Pancreas (tissue), 10 donors: ENCODE results near the gene NXPH1. TPM values are rescaled to one million over a fixed set of nuclear protein-coding genes. Genes with fewer than 3 reads are reported as not detected.

Source experiments
- ATAC-seq, 4 donors: fragments of 200-7000 bp; cut with Tn5 transposase; one replicate each; pipeline versions ENCODE4 v1.8.0 to v1.9.1; 2020; ENCODE audit warnings: mild to moderate bottlenecking in 4 of 4, moderate library complexity in 4 of 4
- DNase-seq, 6 donors: peaks; one replicate each; pipeline ENCODE4 v3.0.0-alpha.2; 2020
- FAIRE-seq: peaks from 2 replicates; lab custom pipeline; 2012; peaks lifted over from hg19 to GRCh38; lab: Jason Lieb, UNC
- H3K27ac ChIP-seq, 4 donors: fragments of 200-600 bp; sonication (generic); 1 replicate in 3 of 4; 2 replicates in 1 of 4; pipeline versions ENCODE4 v1.5.0 to v1.8.0; 2020
- H3K27me3 ChIP-seq, 4 donors: fragments of 200-600 bp; one replicate each; pipeline ENCODE4 v1.8.0; 2021
- H3K36me3 ChIP-seq, 3 donors: fragments of 200-600 bp; sonication (generic) in 1 of 3; one replicate each; pipeline versions ENCODE4 v1.5.0 to v1.8.0; 2020 to 2021
- H3K4me1 ChIP-seq, 3 donors: fragments of 200-600 bp; one replicate each; pipeline ENCODE4 v1.8.0; 2021
- H3K4me3 ChIP-seq, 4 donors: fragments of 200-600 bp; sonication (generic) in 2 of 4; one replicate each; pipeline versions ENCODE4 v1.5.0 to v1.8.0; 2020 to 2021
- H3K9me3 ChIP-seq, 4 donors: fragments of 200-600 bp; one replicate each; pipeline ENCODE4 v1.8.0; 2021
- WGBS, 2 donors: extraction: QIAGEN DNeasy Blood & Tissue Kit; methylation state at CpG; one replicate each; pipeline ENCODE4 v1.1.7; 2013; 5-methylcytosine and 5-hydroxymethylcytosine counted together
- intact Hi-C, 3 donors: fragments of 100-400 bp; cut with DNase I; formaldehyde crosslinking; loops; one replicate each; pipeline versions ENCODE4 v1.11.1 to v1.14.2; 2022
- polyA plus RNA-seq, 2 donors: library from polyadenylated mRNA; stranded (reverse); fragments of 200-250 nt; gene quantifications; one replicate each; pipeline ENCODE4 v1.2.3, GENCODE V29; 2013
- total RNA-seq, 6 donors: library from RNA; stranded (reverse); fragmentation: NEBNext Ultra II Directional in 4 of 6; extraction: Animal tissue kit (Norgen Biotek cat#: 25700) in 4 of 6; gene quantifications; one replicate each; pipeline versions ENCODE4 v1.2.1 to v1.2.4, GENCODE V29; 2021 to 2023
- TF ChIP-seq, protein P1 (sequence below), 4 donors: fragments of 200-600 bp; sonication (generic) in 3 of 4; IDR thresholded peaks; one replicate each; pipeline versions ENCODE4 v1.5.0 to v1.8.0; 2021; ENCODE audit warnings: antibody characterized with exemption in 4 of 4
- donor health status: healthy with polysubstance abuse.
- donor health status: DM: no; HTN: no; CAD: no; lungs with moderate emphysema.
- donor health status: DM: no; HTN: no; CAD: no.
- donor health status: control.
- donor health status: control.
- donor health status: Bipolar disorder and iron deficiency.
- donor health status: DM: yes; HTN: yes; CAD: no.
- donor health status: DM: no; HTN: no; CAD: no.
- donor health status: DM: no; HTN: no; CAD: no.
- donor health status: DM: yes; HTN: yes; CAD: no.

NXPH1 gene
- total and polyA plus RNA-seq, 8 donors = not detected

- Histone ChIP-seq H3K4me3 (no peak overlapping the region), H3K27ac (no peak overlapping the region), H3K36me3 (no peaks in the 10 kb centered on the region), H3K9me3 (no peaks in the 10 kb centered on the region), H3K27me3 (no peaks in the 10 kb centered on the region), H3K4me1 (no peaks in the 10 kb centered on the region)
- DNase-seq (no peak), ATAC-seq (no peak), FAIRE-seq (no peak)
- WGBS, 2 donors = 35 to 48% methylated on average over 1 of the region's 1 CpG
- intact Hi-C loops = no loop called here
- TF ChIP-seq, protein P1, sequence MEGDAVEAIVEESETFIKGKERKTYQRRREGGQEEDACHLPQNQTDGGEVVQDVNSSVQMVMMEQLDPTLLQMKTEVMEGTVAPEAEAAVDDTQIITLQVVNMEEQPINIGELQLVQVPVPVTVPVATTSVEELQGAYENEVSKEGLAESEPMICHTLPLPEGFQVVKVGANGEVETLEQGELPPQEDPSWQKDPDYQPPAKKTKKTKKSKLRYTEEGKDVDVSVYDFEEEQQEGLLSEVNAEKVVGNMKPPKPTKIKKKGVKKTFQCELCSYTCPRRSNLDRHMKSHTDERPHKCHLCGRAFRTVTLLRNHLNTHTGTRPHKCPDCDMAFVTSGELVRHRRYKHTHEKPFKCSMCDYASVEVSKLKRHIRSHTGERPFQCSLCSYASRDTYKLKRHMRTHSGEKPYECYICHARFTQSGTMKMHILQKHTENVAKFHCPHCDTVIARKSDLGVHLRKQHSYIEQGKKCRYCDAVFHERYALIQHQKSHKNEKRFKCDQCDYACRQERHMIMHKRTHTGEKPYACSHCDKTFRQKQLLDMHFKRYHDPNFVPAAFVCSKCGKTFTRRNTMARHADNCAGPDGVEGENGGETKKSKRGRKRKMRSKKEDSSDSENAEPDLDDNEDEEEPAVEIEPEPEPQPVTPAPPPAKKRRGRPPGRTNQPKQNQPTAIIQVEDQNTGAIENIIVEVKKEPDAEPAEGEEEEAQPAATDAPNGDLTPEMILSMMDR (IDR thresholded peaks at IDR 0.05) = no peak
These were observed 328.3 kb downstream of the NXPH1 start for GRCh38 chr7:8761731-8762130.

GRCh38 chr7:8762803-8763202, 329.4 kb downstream of the NXPH1 start:
- no peak overlapping the region for H3K27ac ChIP-seq
- no peak overlapping the region for H3K4me3 ChIP-seq
- DNase-seq (no peak), FAIRE-seq (no peak), ATAC-seq (no peak)
- TF ChIP-seq, protein P1 (IDR thresholded peaks at IDR 0.05) = no peak
- H3K36me3 ChIP-seq = no peaks in the 10 kb centered on the region
- H3K27me3 ChIP-seq = no peaks in the 10 kb centered on the region
- 41 to 55% methylated on average over 9 of the region's 9 CpGs for WGBS, 2 donors
- intact Hi-C loops = no loop called here
- no peaks in the 10 kb centered on the region for H3K9me3 ChIP-seq
- H3K4me1 ChIP-seq = no peaks in the 10 kb centered on the region

DNA sequence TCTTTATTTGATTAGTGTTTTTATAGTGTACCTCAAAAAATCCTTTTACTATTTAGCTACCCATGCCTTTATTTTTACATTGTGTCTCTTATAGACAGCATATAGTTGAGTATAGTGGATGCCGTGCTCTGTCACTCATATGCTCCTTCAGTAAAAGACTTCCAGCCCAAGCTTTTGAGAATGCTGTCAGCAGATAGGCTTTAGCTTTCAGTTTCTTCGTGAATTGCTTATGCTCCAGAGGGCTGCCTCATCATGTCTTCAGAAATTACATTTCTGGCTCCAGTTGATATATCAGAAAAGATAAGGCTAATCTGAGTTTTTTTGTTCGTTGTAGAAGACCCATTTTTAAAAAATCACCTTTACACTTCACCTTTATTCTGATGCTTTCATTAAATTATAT, 332.0 kb downstream of the NXPH1 start:
- Histone ChIP-seq H3K9me3 (no peaks in the 10 kb centered on the region), H3K27me3 (no peaks in the 10 kb centered on the region), H3K4me1 (no peaks in the 10 kb centered on the region), H3K27ac (no peak overlapping the region), H3K4me3 (no peak overlapping the region), H3K36me3 (no peaks in the 10 kb centered on the region)
- DNase-seq = no peak
- TF ChIP-seq, protein P1 (IDR thresholded peaks at IDR 0.05) = no peak
- 48 to 66% methylated on average over 3 of the region's 3 CpGs for WGBS, 2 donors
- no peak for FAIRE-seq
- intact Hi-C loops = no loop called here
- ATAC-seq = no peak

- ATAC-seq (no peak), DNase-seq (no peak), FAIRE-seq (no peak)
- Histone ChIP-seq H3K36me3 (no peaks in the 10 kb centered on the region), H3K27ac (no peak overlapping the region), H3K27me3 (no peaks in the 10 kb centered on the region), H3K9me3 (peaks cover 0 to 4% (median 0%) of the 10 kb centered on the region in 4 donors), H3K4me3 (no peak overlapping the region), H3K4me1 (no peaks in the 10 kb centered on the region)
- TF ChIP-seq, protein P1 (IDR thresholded peaks at IDR 0.05) = no peak
- intact Hi-C loops = no loop called here
These were observed 340.1 kb downstream of the NXPH1 start for GRCh38 chr7:8773518-8773917.

DNA sequence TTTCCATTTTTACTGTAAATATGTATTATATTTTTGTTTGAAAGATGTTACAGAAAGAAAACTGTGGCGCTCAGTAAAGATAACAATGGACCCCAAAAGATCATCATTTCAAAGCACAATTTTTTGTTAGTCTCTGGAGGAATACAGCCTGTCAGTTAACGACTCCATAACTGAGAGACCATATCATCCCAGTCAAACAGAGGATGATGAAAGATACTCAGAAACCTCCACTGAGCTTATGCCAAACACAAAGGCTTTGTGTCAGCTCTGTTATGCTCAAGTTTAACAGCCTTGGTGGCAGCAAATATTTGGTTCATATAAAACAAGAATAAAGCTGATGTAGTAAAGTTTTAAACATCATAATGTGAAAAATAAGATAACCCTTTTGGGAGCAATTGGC, 345.1 kb downstream of the NXPH1 start:
- FAIRE-seq = no peak
- H3K9me3 ChIP-seq = peaks cover 0 to 4% (median 0%) of the 10 kb centered on the region in 4 donors

More for the DNA sequence above, 345.1 kb downstream of the NXPH1 start:
- Histone ChIP-seq H3K27ac (no peak overlapping the region), H3K4me1 (no peaks in the 10 kb centered on the region), H3K4me3 (no peak overlapping the region), H3K36me3 (no peaks in the 10 kb centered on the region), H3K27me3 (no peaks in the 10 kb centered on the region)
- no peak for DNase-seq
- TF ChIP-seq, protein P1 (IDR thresholded peaks at IDR 0.05) = no peak
- WGBS, 2 donors = 52 to 67% methylated on average over 2 of the region's 2 CpGs
- ATAC-seq = no peak
- intact Hi-C loops = no loop called here
